GM21423 (cell line): Measurements from ENCODE around the gene MB21D2.
"Not testable (repeated sequence)": the region's sequence is repeated elsewhere in the genome, so short reads cannot be mapped to it uniquely, and the experiment has no call there.

Source experiments
- ATAC-seq: cut with Tn5 transposase; IDR thresholded peaks from one replicate; pipeline ENCODE4 v1.9.1; 2021; ENCODE audit warnings: mild to moderate bottlenecking, moderate library complexity; ENCODE audit not compliant: unreplicated experiment

Gene MB21D2

GRCh38 chr3:192917404-192918274 is at the start of gene MB21D2:
Gene MB21D2, minus strand, starts transcription at chr3:192917856. Its CDS starts 16 bp downstream, at chr3:192917840.
- peak; percentile 51 for ATAC-seq

GRCh38 chr3:192964959-192965719 is 47.5 kb upstream of the MB21D2 start:
- not testable (repeated sequence) for ATAC-seq

GRCh38 chr3:192959773-192960172 is 42.1 kb upstream of the MB21D2 start:
- no peak for ATAC-seq

GRCh38 chr3:192958219-192958872 is 40.7 kb upstream of the MB21D2 start:
- ATAC-seq: no peak

- no peak for ATAC-seq
These were observed 39.9 kb upstream of the MB21D2 start for GRCh38 chr3:192957441-192958021.

GRCh38 chr3:192953926-192954325 is 36.3 kb upstream of the MB21D2 start:
- ATAC-seq: no peak

- no peak for ATAC-seq
These were observed 29.8 kb upstream of the MB21D2 start for GRCh38 chr3:192947421-192947820.

- no peak for ATAC-seq
These were observed 25.7 kb upstream of the MB21D2 start for GRCh38 chr3:192943393-192943792.

- no peak for ATAC-seq
These were observed 25.0 kb upstream of the MB21D2 start for GRCh38 chr3:192942625-192943024.

GRCh38 chr3:192940129-192940528 is 22.5 kb upstream of the MB21D2 start:
- ATAC-seq: no peak

GRCh38 chr3:192935441-192935840 is 17.8 kb upstream of the MB21D2 start:
- ATAC-seq: no peak

- ATAC-seq: no peak
These were observed 16.3 kb upstream of the MB21D2 start for GRCh38 chr3:192933779-192934460.

- ATAC-seq: no peak
These were observed 15.6 kb upstream of the MB21D2 start for GRCh38 chr3:192933259-192933658.

- peak; percentile 60 for ATAC-seq
These were observed 14.2 kb upstream of the MB21D2 start for GRCh38 chr3:192931825-192932224.

- no peak for ATAC-seq
These were observed 12.9 kb upstream of the MB21D2 start for GRCh38 chr3:192930577-192930976.

- no peak for ATAC-seq
These were observed 12.3 kb upstream of the MB21D2 start for GRCh38 chr3:192929755-192930547.

GRCh38 chr3:192929146-192929545 is 11.5 kb upstream of the MB21D2 start:
- no peak for ATAC-seq

GRCh38 chr3:192928720-192929119 is 11.1 kb upstream of the MB21D2 start:
- ATAC-seq: no peak

- no peak for ATAC-seq
These were observed 10.4 kb upstream of the MB21D2 start for GRCh38 chr3:192928016-192928415.

GRCh38 chr3:192927016-192927415 is 9.4 kb upstream of the MB21D2 start:
- ATAC-seq: no peak
